H9 (cell line): ENCODE results near the gene PTN. TPM values are rescaled to one million over a fixed set of nuclear protein-coding genes. Genes with fewer than 3 reads are reported as not detected.

Experiments used
- DNase-seq: peaks from one replicate; pipeline ENCODE4 v3.0.0-alpha.2; 2017
- H2AFZ ChIP-seq: one replicate; pipeline ENCODE4 v1.6.1; 2013; ENCODE audit warnings: mild to moderate bottlenecking, low read length, control low read depth, moderate library complexity
- H2AK5ac ChIP-seq: 2 replicates; pipeline ENCODE4 v1.6.1; 2013; ENCODE audit warnings: low read length, control low read depth, mixed read lengths; ENCODE audit not compliant: insufficient read length
- H2BK120ac ChIP-seq: one replicate; pipeline ENCODE4 v1.6.1; 2013; ENCODE audit warnings: low read depth, mild to moderate bottlenecking, low read length, control low read depth, inconsistent platforms; ENCODE audit not compliant: poor library complexity, severe bottlenecking
- H2BK12ac ChIP-seq: 2 replicates; pipeline ENCODE4 v1.6.1; 2013; ENCODE audit warnings: low read length, control low read depth, mixed read lengths, low read depth; ENCODE audit not compliant: insufficient read length
- H2BK15ac ChIP-seq: 2 replicates; pipeline ENCODE4 v1.6.1; 2013; ENCODE audit warnings: low read depth, low read length, control low read depth
- H2BK20ac ChIP-seq: one replicate; pipeline ENCODE4 v1.6.1; 2013; ENCODE audit warnings: low read depth, mild to moderate bottlenecking, low read length, control low read depth, inconsistent platforms; ENCODE audit not compliant: poor library complexity, severe bottlenecking
- H2BK5ac ChIP-seq: 2 replicates; pipeline ENCODE4 v1.6.1; 2013; ENCODE audit warnings: low read length, control low read depth, mixed read lengths; ENCODE audit not compliant: insufficient read length
- H3K14ac ChIP-seq: 2 replicates; pipeline ENCODE4 v1.6.1; 2013; ENCODE audit warnings: low read length, control low read depth; ENCODE audit not compliant: insufficient read depth
- H3K18ac ChIP-seq: 2 replicates; pipeline ENCODE4 v1.6.1; 2013; ENCODE audit warnings: low read depth, mild to moderate bottlenecking, mixed read lengths, low read length, control low read depth; ENCODE audit not compliant: insufficient read length
- H3K23ac ChIP-seq: 2 replicates; pipeline ENCODE4 v1.6.1; 2013; ENCODE audit warnings: low read length, control low read depth, mixed read lengths, low read depth; ENCODE audit not compliant: insufficient read length
- H3K23me2 ChIP-seq: 2 replicates; pipeline ENCODE4 v1.6.1; 2013; ENCODE audit warnings: low read depth, mild to moderate bottlenecking, mixed read lengths, low read length, control low read depth; ENCODE audit not compliant: insufficient read length, poor library complexity, severe bottlenecking
- H3K27ac ChIP-seq: 2 replicates; pipeline ENCODE4 v1.5.1; 2013; ENCODE audit warnings: low read length, control low read depth, mixed read lengths, low read depth; ENCODE audit not compliant: insufficient read length
- H3K27me3 ChIP-seq: 2 replicates; pipeline ENCODE4 v1.6.1; 2013; ENCODE audit warnings: low read length, control low read depth, inconsistent platforms; ENCODE audit not compliant: insufficient read depth
- H3K4ac ChIP-seq: 2 replicates; pipeline ENCODE4 v1.6.1; 2013; ENCODE audit warnings: low read depth, mild to moderate bottlenecking, control low read depth, inconsistent platforms, low read length, moderate library complexity
- H3K4me1 ChIP-seq: 2 replicates; pipeline ENCODE4 v1.6.1; 2013; ENCODE audit warnings: low read length, control low read depth, inconsistent platforms; ENCODE audit not compliant: insufficient read depth
- H3K4me2 ChIP-seq: 2 replicates; pipeline ENCODE4 v1.6.1; 2013; ENCODE audit warnings: low read length, control low read depth, mixed read lengths; ENCODE audit not compliant: insufficient read length, insufficient read depth
- H3K56ac ChIP-seq: 2 replicates; pipeline ENCODE4 v1.6.1; 2013; ENCODE audit warnings: low read depth, mild to moderate bottlenecking, mixed read lengths, low read length, control low read depth; ENCODE audit not compliant: insufficient read length
- H3K79me1 ChIP-seq: 2 replicates; pipeline ENCODE4 v1.6.1; 2013; ENCODE audit warnings: low read depth, mild to moderate bottlenecking, moderate library complexity, low read length, control low read depth, inconsistent platforms; ENCODE audit not compliant: insufficient read depth, poor library complexity, severe bottlenecking
- H3K79me2 ChIP-seq: 2 replicates; pipeline ENCODE4 v1.6.1; 2013; ENCODE audit warnings: low read length, control low read depth, inconsistent platforms; ENCODE audit not compliant: insufficient read depth
- H3K9ac ChIP-seq: 2 replicates; pipeline ENCODE4 v1.6.1; 2013; ENCODE audit warnings: low read length, control low read depth, mixed read lengths; ENCODE audit not compliant: insufficient read length; ENCODE audit errors: extremely low read depth
- H3K9me3 ChIP-seq: one replicate; pipeline ENCODE4 v1.6.1; 2013; ENCODE audit warnings: low read depth, low read length, inconsistent platforms; ENCODE audit not compliant: control insufficient read depth
- H3T11ph ChIP-seq: one replicate; pipeline ENCODE4 v1.6.1; 2013; ENCODE audit warnings: mild to moderate bottlenecking, low read length, control low read depth, inconsistent platforms
- H4K20me1 ChIP-seq: one replicate; pipeline ENCODE4 v1.6.1; 2013; ENCODE audit not compliant: control insufficient read depth, insufficient read length, insufficient read depth
- H4K5ac ChIP-seq: 2 replicates; pipeline ENCODE4 v1.6.1; 2013; ENCODE audit warnings: low read depth, mild to moderate bottlenecking, mixed read lengths, low read length, control low read depth; ENCODE audit not compliant: insufficient read length
- H4K8ac ChIP-seq: replicated peaks from 2 replicates; pipeline ENCODE4 v1.6.1; 2013; ENCODE audit warnings: low read length, control low read depth, mixed read lengths, low read depth; ENCODE audit not compliant: insufficient read length
- H4K91ac ChIP-seq: 2 replicates; pipeline ENCODE4 v1.6.1; 2013; ENCODE audit warnings: low read depth, mild to moderate bottlenecking, moderate library complexity, mixed read lengths, low read length, control low read depth; ENCODE audit not compliant: insufficient read length
- H3K27ac Mint-ChIP-seq, 3 experiments: 2 replicates in 2 of 3; 3 replicates in 1 of 3; pipeline ENCODE4 v1.8.0; 2020 to 2021; ENCODE audit warnings: mixed read lengths in 3 of 3, mild to moderate bottlenecking in 1 of 3, moderate library complexity in 1 of 3
- H3K27me3 Mint-ChIP-seq: 2 replicates; pipeline ENCODE4 v1.8.0; 2021; ENCODE audit warnings: low read depth, mild to moderate bottlenecking, moderate library complexity, mixed read lengths
- H3K36me3 Mint-ChIP-seq, 3 experiments: 2 replicates in 2 of 3; 3 replicates in 1 of 3; pipeline ENCODE4 v1.8.0; 2020 to 2021; ENCODE audit warnings: low read depth in 3 of 3, mixed read lengths in 3 of 3; ENCODE audit not compliant: insufficient read depth in 1 of 3
- H3K4me1 Mint-ChIP-seq, 2 experiments: 2 replicates each; pipeline ENCODE4 v1.8.0; 2020; ENCODE audit warnings: mixed read lengths in 2 of 2
- H3K4me3 Mint-ChIP-seq, 2 experiments: 2 replicates in 1 of 2; 3 replicates in 1 of 2; pipeline ENCODE4 v1.8.0; 2020 to 2021; ENCODE audit warnings: mild to moderate bottlenecking in 2 of 2, mixed read lengths in 2 of 2, moderate library complexity in 1 of 2
- H3K9me3 Mint-ChIP-seq, 2 experiments: 2 replicates in 1 of 2; 3 replicates in 1 of 2; pipeline ENCODE4 v1.8.0; 2020; ENCODE audit warnings: mild to moderate bottlenecking in 2 of 2, mixed read lengths in 2 of 2, moderate library complexity in 1 of 2
- CTCF ChIP-seq: fragments of 200-600 bp; sonication (generic); conservative IDR thresholded peaks from 3 replicates; pipeline ENCODE4 v1.8.0; 2021; ENCODE audit warnings: antibody characterized with exemption, mild to moderate bottlenecking
- WGBS: extraction: QIAGEN DNeasy Blood & Tissue Kit; methylation state at CpG from one replicate; pipeline ENCODE4 v1.1.7; 2013; ENCODE audit warnings: missing lambda C conversion rate, low lambda C conversion rate, mixed read lengths; ENCODE audit not compliant: insufficient read length; ENCODE audit errors: extremely low coverage; 5-methylcytosine and 5-hydroxymethylcytosine counted together
- total RNA-seq: library from RNA; stranded (reverse); gene quantifications from 2 replicates; pipeline ENCODE4 v1.2.1, GENCODE V29; 2021

The PTN gene
- total RNA-seq, 1 experiment from 2014 or later: 16.5 TPM

GRCh38 chr7:137203351-137203750 is 140.2 kb downstream of the PTN start:
- no peak overlapping the region for H3K9ac ChIP-seq
- no peaks in the 10 kb centered on the region for H3K79me1 ChIP-seq
- no peak overlapping the region for H3K23ac ChIP-seq
- H2BK12ac ChIP-seq: no peak overlapping the region
- H3K56ac ChIP-seq: no peak overlapping the region
- no peak overlapping the region for H2BK20ac ChIP-seq
- H3K4me1 ChIP-seq: no peaks in the 10 kb centered on the region
- no peak overlapping the region for H2BK5ac ChIP-seq
- H3T11ph ChIP-seq: no peak overlapping the region
- H3K4me1 Mint-ChIP-seq: no peaks in the 10 kb centered on the region
- H3K27me3 Mint-ChIP-seq: peaks cover 2% of the 10 kb centered on the region; the same call in 1 of the 2 replicates
- H3K18ac ChIP-seq: no peak overlapping the region
- H3K4ac ChIP-seq: no peak overlapping the region
- no peaks in the 10 kb centered on the region for H3K79me2 ChIP-seq
- H3K9me3 Mint-ChIP-seq: peaks cover 5 to 10% of the 10 kb centered on the region in 2 experiments; a peak in 4 of 5 replicates
- H3K9me3 ChIP-seq: no peaks in the 10 kb centered on the region
- no peak overlapping the region for H2AFZ ChIP-seq
- H4K91ac ChIP-seq: no peak overlapping the region
- H3K27ac Mint-ChIP-seq: no peak overlapping the region
- H3K14ac ChIP-seq: no peak overlapping the region
- no peak overlapping the region for H3K4me2 ChIP-seq
- no peak for DNase-seq
- no peak overlapping the region for H2BK15ac ChIP-seq
- no CpG with 5 or more reads among the region's 1 CpG for WGBS
- H2AK5ac ChIP-seq: no peak overlapping the region
- H3K27ac ChIP-seq: no peak overlapping the region
- no peak overlapping the region for H2BK120ac ChIP-seq
- H3K27me3 ChIP-seq: no peaks in the 10 kb centered on the region
- H4K5ac ChIP-seq: no peak overlapping the region
- no peaks in the 10 kb centered on the region for H4K20me1 ChIP-seq
- H3K4me3 Mint-ChIP-seq: no peak overlapping the region
- H4K8ac ChIP-seq: no peak overlapping the region
- no peak for TF ChIP-seq CTCF
- H3K36me3 Mint-ChIP-seq: peaks cover 0 to 8% (median 4%) of the 10 kb centered on the region in 3 experiments; a peak in 2 of 7 replicates
- no peaks in the 10 kb centered on the region for H3K23me2 ChIP-seq
